HepG2 (cell line): ENCODE results near the gene CLTA. TPM values are rescaled to one million over a fixed set of nuclear protein-coding genes. Genes with fewer than 3 reads are reported as not detected.
"Not testable (repeated sequence)": the region's sequence is repeated elsewhere in the genome, so short reads cannot be mapped to it uniquely, and the experiment has no call there.

ENCODE experiments used
- ATAC-seq: fragments of 200-7000 bp; cut with Tn5 transposase; 3 replicates; pipeline ENCODE4 v1.9.1; 2020; ENCODE audit warnings: mild to moderate bottlenecking, moderate library complexity
- BruUV-seq: library from RNA; stranded (reverse); fragments of 400-500 nt; replicated peaks from 2 replicates; lab custom pipeline; 2021; lab: Mats Ljungman, UMichigan
- CTCF ChIA-PET: fragments of 300-600 bp; formaldehyde crosslinking; extraction: SDS; loops from one replicate; lab custom pipeline; 2021; ENCODE audit warnings: low total read pairs, inconsistent platforms, low intra/inter-chr PET ratio; lab: Yijun Ruan, JAX
- POLR2A ChIA-PET: fragments of 350-600 bp; sonication (Branson Sonifier 250); formaldehyde crosslinking; loops from one replicate; lab custom pipeline; 2020; ENCODE audit warnings: antibody characterized with exemption, inconsistent platforms; lab: Yijun Ruan, JAX
- DNase-seq: peaks from one replicate; pipeline ENCODE4 v3.0.0-alpha.2; 2015; ENCODE audit warnings: low spot score
- FAIRE-seq: peaks from 3 replicates; lab custom pipeline; 2011; peaks lifted over from hg19 to GRCh38; lab: Jason Lieb, UNC
- H2AFZ ChIP-seq: one replicate; pipeline ENCODE4 v1.6.1; 2011; ENCODE audit warnings: low read length, inconsistent platforms
- H3K27ac ChIP-seq: fragments of 300-600 bp; 3 replicates; pipeline ENCODE4 v1.8.0; 2011; ENCODE audit warnings: mixed run types, mild to moderate bottlenecking, mixed read lengths, low read length, inconsistent platforms; ENCODE audit not compliant: insufficient read depth; ENCODE audit errors: extremely low read length
- H3K27me3 ChIP-seq, 2 experiments: fragments of 200-600 bp in 1 of 2; 2 replicates in 1 of 2; 3 replicates in 1 of 2; pipeline versions ENCODE4 v1.6.0 to v1.8.0; 2011; ENCODE audit warnings: low read length in 2 of 2, mild to moderate bottlenecking in 2 of 2, moderate library complexity in 2 of 2, inconsistent platforms in 1 of 2; ENCODE audit not compliant: insufficient read depth in 2 of 2, control insufficient read depth in 1 of 2
- H3K36me3 ChIP-seq, 2 experiments: fragments of 200-600 bp in 1 of 2; replicated peaks in 1 of 2; 2 replicates in 1 of 2; 3 replicates in 1 of 2; pipeline versions ENCODE4 v1.5.1 to v1.8.0; 2011; ENCODE audit warnings: low read length in 2 of 2, inconsistent platforms in 1 of 2; ENCODE audit not compliant: insufficient read depth in 2 of 2, control insufficient read depth in 1 of 2
- H3K4me1 ChIP-seq: 2 replicates; pipeline ENCODE4 v1.5.1; 2012; ENCODE audit warnings: low read length, inconsistent platforms; ENCODE audit not compliant: insufficient read depth
- H3K4me2 ChIP-seq: 2 replicates; pipeline ENCODE4 v1.6.0; 2011; ENCODE audit warnings: low read depth, low read length, inconsistent platforms
- H3K4me3 ChIP-seq, 3 experiments: fragments of 200-600 bp in 1 of 3; sonication (generic), shearing (Covaris generic) in 1 of 3; replicated peaks in 1 of 3; 2 replicates each; pipeline ENCODE4 v1.5.1; 2011 to 2016; ENCODE audit warnings: low read length in 3 of 3, inconsistent platforms in 2 of 3, low read depth in 2 of 3, mild to moderate bottlenecking in 2 of 3, control low read depth in 1 of 3, mixed read lengths in 1 of 3; ENCODE audit not compliant: insufficient read depth in 1 of 3
- H3K79me2 ChIP-seq: one replicate; pipeline ENCODE4 v1.6.1; 2011; ENCODE audit warnings: low read length, inconsistent platforms; ENCODE audit not compliant: insufficient read depth
- H3K9ac ChIP-seq: 2 replicates; pipeline ENCODE4 v1.6.0; 2011; ENCODE audit warnings: mild to moderate bottlenecking, low read depth, low read length, inconsistent platforms; ENCODE audit not compliant: insufficient read depth
- H3K9me3 ChIP-seq: 2 replicates; pipeline ENCODE4 v1.5.1; 2012; ENCODE audit warnings: mild to moderate bottlenecking, low read length
- H4K20me1 ChIP-seq: 2 replicates; pipeline ENCODE4 v1.6.0; 2011; ENCODE audit warnings: inconsistent platforms, mild to moderate bottlenecking, low read length, moderate library complexity; ENCODE audit not compliant: insufficient read depth
- CHD4 ChIP-seq: fragments of 200-600 bp; sonication (generic); IDR thresholded peaks from 2 replicates; pipeline ENCODE4 v1.7.0; 2017; ENCODE audit warnings: mild to moderate bottlenecking, low read length, borderline replicate concordance
- ZFP41 ChIP-seq: sonication (generic); formaldehyde crosslinking; IDR thresholded peaks from 2 replicates; pipeline ENCODE4 v1.4.0; 2020; ENCODE audit warnings: mild to moderate bottlenecking, missing genetic modification reagents, borderline replicate concordance
- ZFP82 ChIP-seq: sonication (generic); formaldehyde crosslinking; IDR thresholded peaks from 2 replicates; pipeline ENCODE4 v1.5.1; 2020; ENCODE audit warnings: mild to moderate bottlenecking, missing genetic modification reagents, borderline replicate concordance
- ZNF350 ChIP-seq: sonication (generic); formaldehyde crosslinking; IDR thresholded peaks from 2 replicates; pipeline ENCODE4 v1.4.0; 2020; ENCODE audit warnings: mild to moderate bottlenecking, low read depth, missing genetic modification reagents, borderline replicate concordance
- ZNF550 ChIP-seq: sonication (generic); formaldehyde crosslinking; IDR thresholded peaks from 2 replicates; pipeline ENCODE4 v1.4.0; 2020; ENCODE audit warnings: mild to moderate bottlenecking, missing genetic modification reagents, borderline replicate concordance
- ZNF770 ChIP-seq: sonication (generic); formaldehyde crosslinking; IDR thresholded peaks from 2 replicates; pipeline ENCODE4 v1.5.0; 2020; ENCODE audit warnings: mild to moderate bottlenecking, missing genetic modification reagents
- WGBS: methylation state at CpG from one replicate; pipeline ENCODE4 v1.1.6; 2017; ENCODE audit warnings: low lambda C conversion rate; 5-methylcytosine and 5-hydroxymethylcytosine counted together
- in situ Hi-C: cut with HindIII; loops from 2 replicates; pipeline ENCODE4 v1.10.0; 2017; ENCODE audit warnings: low pct_unique_long_range_greater_than_20kb; ENCODE audit not compliant: extremely low pct_ligation_motif_present
- intact Hi-C: fragments of 100-400 bp; cut with micrococcal nuclease; formaldehyde crosslinking; loops from one replicate; pipeline ENCODE4 v1.10.0; 2022; ENCODE audit not compliant: unreplicated experiment
- polyA plus RNA-seq, 8 experiments: library from polyadenylated mRNA; depleted of rRNA in 3 of 8; stranded (reverse) in 7 of 8; unstranded in 1 of 8; fragments of >200 nt; fragmentation: Illumina TruSeq in 4 of 8; extraction: Trizol in 4 of 8; gene quantifications; 2 replicates each; pipeline versions ENCODE4 v1.2.1 to v1.2.3, GENCODE V29; 2011 to 2016; ENCODE audit warnings: low read depth in 4 of 8, missing spikeins in 1 of 8, mixed read lengths in 1 of 8; ENCODE audit not compliant: insufficient read depth in 1 of 8
- total RNA-seq, 5 experiments: library from RNA; depleted of rRNA; stranded (reverse); fragments of >200 nt; fragmentation: Illumina TruSeq; extraction: Trizol; gene quantifications; 2 replicates each; pipeline ENCODE4 v1.2.3, GENCODE V29; 2016; ENCODE audit warnings: low read depth in 1 of 5

CLTA gene
- total and polyA plus RNA-seq, 2 of the 13 experiments (the other 11 are each of a cell fraction or from before 2014, with no cell fraction given), result 143 to 222 TPM

GRCh38 chr9:36160126-36160525, 30.6 kb upstream of the CLTA start:
- CTCF ChIA-PET, H3K4me1 ChIP-seq, H3K27me3 ChIP-seq, H3K4me3 ChIP-seq, POLR2A ChIA-PET, in situ Hi-C loops, H3K27ac ChIP-seq, BruUV-seq, FAIRE-seq, H3K9ac ChIP-seq, H3K36me3 ChIP-seq, DNase-seq, H4K20me1 ChIP-seq, H3K9me3 ChIP-seq, ATAC-seq, H2AFZ ChIP-seq, intact Hi-C loops, H3K4me2 ChIP-seq, H3K79me2 ChIP-seq: not testable (repeated sequence)
- 51% methylated on average over 10 of the region's 11 CpGs for WGBS

GRCh38 chr9:36161187-36161586, 29.5 kb upstream of the CLTA start:
- Histone ChIP-seq H2AFZ (no peak overlapping the region), H3K9ac (no peak overlapping the region), H3K27me3 (peaks cover 1 to 10% of the 10 kb centered on the region in 2 experiments; a peak in 1 of 5 replicates), H3K36me3 (no peaks in the 10 kb centered on the region), H3K27ac (no peak overlapping the region), H3K79me2 (no peaks in the 10 kb centered on the region), H4K20me1 (no peaks in the 10 kb centered on the region), H3K4me2 (no peak overlapping the region), H3K9me3 (no peaks in the 10 kb centered on the region), H3K4me1 (peaks cover 9% of the 10 kb centered on the region; the same call in 1 of the 2 replicates), H3K4me3 (no peak overlapping the region)
- ATAC-seq (no peak), DNase-seq (no peak), FAIRE-seq (no peak)
- POLR2A ChIA-PET, result no interaction called here
- in situ Hi-C loops (no loop called here), intact Hi-C loops (no loop called here)
- WGBS, result 8% methylated on average over 2 of the region's 2 CpGs
- TF ChIP-seq ZFP41, result no peak
- TF ChIP-seq ZFP82, result no peak
- no peak for TF ChIP-seq CHD4
- TF ChIP-seq ZNF550 (CRISPR knock-in tag), result no peak
- no peak for TF ChIP-seq ZNF770 (CRISPR knock-in tag)
- TF ChIP-seq ZNF350 (CRISPR knock-in tag), result no peak
- no TSS peak for BruUV-seq
- CTCF ChIA-PET, result no interaction called here
